K562 (cell line): ENCODE measurements around the gene POFUT2. TPM values are rescaled to one million over a fixed set of nuclear protein-coding genes. Genes with fewer than 3 reads are reported as not detected.

ENCODE experiments used
- ARID1B ChIP-seq: fragments of 450-650 bp; IDR thresholded peaks from 2 replicates; pipeline ENCODE4 v1.6.1; 2016; ENCODE audit warnings: antibody characterized with exemption, mild to moderate bottlenecking, inconsistent platforms
- CBX3 ChIP-seq, 2 experiments: IDR thresholded peaks; 1 replicate in 1 of 2; 2 replicates in 1 of 2; pipeline ENCODE4 v1.6.1; 2012; ENCODE audit warnings: inconsistent platforms in 2 of 2, low read length in 2 of 2, borderline replicate concordance in 1 of 2, control low read depth in 1 of 2
- CCNT2 ChIP-seq: IDR thresholded peaks from 2 replicates; pipeline ENCODE4 v1.6.1; 2011; ENCODE audit warnings: borderline replicate concordance, low read depth, mild to moderate bottlenecking, moderate library complexity, mixed read lengths, low read length; ENCODE audit not compliant: insufficient read length; ENCODE audit errors: extremely low read depth
- CREM ChIP-seq: IDR thresholded peaks from 2 replicates; pipeline ENCODE4 v1.6.1; 2014; ENCODE audit warnings: antibody characterized with exemption, low read depth
- ERF ChIP-seq: fragments of 450-650 bp; formaldehyde crosslinking; IDR thresholded peaks from 2 replicates; pipeline ENCODE4 v1.4.0; 2020; ENCODE audit warnings: mild to moderate bottlenecking, mixed read lengths
- ETV5 ChIP-seq: sonication (generic); formaldehyde crosslinking; IDR thresholded peaks from 2 replicates; pipeline ENCODE4 v1.4.0; 2020; ENCODE audit warnings: low read depth, mild to moderate bottlenecking, missing genetic modification reagents
- MTA2 ChIP-seq: fragments of 450-650 bp; IDR thresholded peaks from 2 replicates; pipeline ENCODE4 v1.6.1; 2016; ENCODE audit warnings: low read depth
- POLR2B ChIP-seq: fragments of 450-650 bp; IDR thresholded peaks from 2 replicates; pipeline ENCODE4 v1.6.1; 2018; ENCODE audit warnings: low read depth; ENCODE audit not compliant: partially characterized antibody
- RBM34 ChIP-seq: fragments of 200-400 bp; formaldehyde crosslinking; IDR thresholded peaks from 2 replicates; pipeline ENCODE4 v1.6.1; 2018; ENCODE audit warnings: low read length, borderline replicate concordance; ENCODE audit not compliant: insufficient read depth
- RERE ChIP-seq: sonication (generic); formaldehyde crosslinking; IDR thresholded peaks from 2 replicates; pipeline ENCODE4 v1.8.0; 2023; ENCODE audit warnings: missing genetic modification reagents, mild to moderate bottlenecking, borderline replicate concordance
- SMARCA4 ChIP-seq: fragments of 450-650 bp; IDR thresholded peaks from 2 replicates; pipeline ENCODE4 v1.6.1; 2016
- SMARCB1 ChIP-seq: IDR thresholded peaks from 2 replicates; pipeline ENCODE4 v1.6.1; 2011; ENCODE audit warnings: improper control_type of control experiment, low read depth; ENCODE audit not compliant: insufficient read length
- SREBF2 ChIP-seq: sonication (generic); formaldehyde crosslinking; IDR thresholded peaks from 2 replicates; pipeline ENCODE4 v1.4.0; 2020; ENCODE audit warnings: mild to moderate bottlenecking, missing genetic modification reagents
- TCF7 ChIP-seq: sonication (generic); IDR thresholded peaks from 2 replicates; pipeline ENCODE4 v1.6.1; 2016; ENCODE audit warnings: antibody characterized with exemption, borderline replicate concordance
- WHSC1 ChIP-seq: IDR thresholded peaks from one replicate; pipeline ENCODE4 v1.6.1; 2012; ENCODE audit warnings: low read length, control low read depth, inconsistent platforms
- ZKSCAN8 ChIP-seq: fragments of 200-800 bp; sonication (Bioruptor generic); IDR thresholded peaks from 2 replicates; pipeline ENCODE4 v1.6.1; 2016; ENCODE audit warnings: missing genetic modification characterization, missing compliant biosample characterization
- ZNF282 ChIP-seq: sonication (generic); formaldehyde crosslinking; IDR thresholded peaks from 2 replicates; pipeline ENCODE4 v1.8.1; 2023; ENCODE audit warnings: missing genetic modification reagents
- ZNF707 ChIP-seq: fragments of 250-450 bp; sonication (Bioruptor Pico); conservative IDR thresholded peaks from 2 replicates; pipeline ENCODE4 v1.8.0; 2022; ENCODE audit warnings: inconsistent platforms, mild to moderate bottlenecking, moderate library complexity
- ZNF76 ChIP-seq: fragments of 250-450 bp; sonication (Bioruptor Pico); IDR thresholded peaks from 2 replicates; pipeline ENCODE4 v1.4.0; 2020; ENCODE audit warnings: mild to moderate bottlenecking, moderate library complexity, borderline replicate concordance
- polyA plus RNA-seq, 8 experiments: library from polyadenylated mRNA; depleted of rRNA in 4 of 8; stranded (reverse) in 5 of 8; unstranded in 3 of 8; fragments of >200 nt; fragmentation: Nextera tagmentation in 2 of 8; fragmentation: Illumina TruSeq in 1 of 8; extraction: Ambion mirVana in 2 of 8; extraction: Trizol in 1 of 8; gene quantifications; 2 replicates each; pipeline versions ENCODE4 v1.2.1 to v1.2.3, GENCODE V29; 2011 to 2014; ENCODE audit warnings: inconsistent platforms in 1 of 8, missing spikeins in 1 of 8
- total RNA-seq, 7 experiments: library from RNA; depleted of rRNA in 6 of 7; stranded (reverse); fragments of >200 nt in 6 of 7; fragmentation: Illumina TruSeq in 2 of 7; extraction: Trizol in 2 of 7; gene quantifications; 2 replicates each; pipeline versions ENCODE4 v1.2.1 to v1.2.3, GENCODE V29; 2011 to 2021; ENCODE audit warnings: low replicate concordance in 1 of 7
- TF ChIP-seq, protein P1 (sequence below): fragments of 450-650 bp; formaldehyde crosslinking; IDR thresholded peaks from 2 replicates; pipeline ENCODE4 v1.4.0; 2022; ENCODE audit warnings: mild to moderate bottlenecking, moderate library complexity
- TF ChIP-seq, protein P2 (sequence below): fragments of 200-800 bp; sonication (Bioruptor generic); IDR thresholded peaks from 2 replicates; pipeline ENCODE4 v1.6.1; 2017; ENCODE audit warnings: missing genetic modification characterization, missing compliant biosample characterization

The POFUT2 gene
- total and polyA plus RNA-seq, 9 of the 15 experiments (the other 6 are each of a cell fraction or from before 2014, with no cell fraction given) = 1.1 to 24.2 (median 11.0) TPM

DNA sequence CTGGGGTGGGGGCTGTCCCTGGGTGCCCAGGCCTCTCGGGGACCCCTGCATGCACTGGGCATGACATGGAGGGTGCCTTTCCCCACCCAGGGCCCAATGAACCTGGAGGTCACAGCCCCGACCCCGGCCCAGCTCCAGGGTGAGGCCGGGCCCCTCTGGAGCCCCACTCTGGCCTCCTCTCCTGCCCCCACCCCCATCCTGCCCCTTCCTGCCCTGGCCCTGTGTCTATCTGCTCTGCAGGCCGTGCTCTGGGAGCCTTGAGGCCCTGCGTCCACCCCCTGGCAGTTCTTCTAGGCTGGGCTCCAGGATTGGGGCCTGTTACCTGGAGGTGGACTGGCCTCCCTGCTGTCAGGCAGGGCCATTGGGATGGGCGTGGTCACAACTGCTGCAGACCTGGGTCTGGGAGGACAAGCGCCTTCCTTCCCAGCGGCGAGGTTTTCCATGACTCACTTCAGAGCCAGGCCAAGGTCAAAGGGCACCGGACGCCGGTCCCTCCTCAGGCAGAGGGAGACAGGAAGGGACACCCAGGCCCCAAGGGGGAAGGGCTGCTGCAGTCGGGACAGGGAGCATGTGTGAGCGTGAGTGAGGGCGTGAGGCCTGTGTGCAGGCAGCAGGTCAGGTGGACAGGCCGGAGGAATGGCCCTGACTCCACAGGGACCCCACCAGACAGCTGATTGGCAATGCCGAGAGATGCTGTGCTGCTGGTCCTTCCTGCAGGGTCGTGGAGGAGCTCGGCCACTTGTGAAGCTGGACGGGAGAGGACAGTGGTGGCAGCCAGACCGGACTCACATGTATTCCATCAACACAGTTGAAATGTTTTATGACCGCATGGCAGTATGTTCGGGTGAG is 31.1 kb upstream of the POFUT2 start (continued):
- TF ChIP-seq RERE (CRISPR knock-in tag) (no peak), CREM (peak; percentile 16; the same call in 1 of the 2 replicates), ZNF282 (CRISPR knock-in tag) (no peak), SMARCA4 (0 out of 2 replicates have a peak, but pooled peaks have one; percentile 24), CBX3 (IDR thresholded peaks at IDR 0.05; ENCODE audit: borderline replicate concordance in 1 of 2, low read length in 2 of 2) (no peak), TCF7 (no peak), ZNF76 (CRISPR knock-in tag) (no peak), SREBF2 (CRISPR knock-in tag) (no peak), ARID1B (peak; percentile 41), ETV5 (CRISPR knock-in tag) (0 out of 2 replicates have a peak, but pooled peaks have one; percentile 43), ZNF707 (no peak), POLR2B (no peak), SMARCB1 (no peak), ERF (CRISPR knock-in tag) (no peak), MTA2 (no peak), CCNT2 (no peak), ZKSCAN8 (no peak), WHSC1 (no peak), RBM34 (no peak)
- TF ChIP-seq, protein P1, sequence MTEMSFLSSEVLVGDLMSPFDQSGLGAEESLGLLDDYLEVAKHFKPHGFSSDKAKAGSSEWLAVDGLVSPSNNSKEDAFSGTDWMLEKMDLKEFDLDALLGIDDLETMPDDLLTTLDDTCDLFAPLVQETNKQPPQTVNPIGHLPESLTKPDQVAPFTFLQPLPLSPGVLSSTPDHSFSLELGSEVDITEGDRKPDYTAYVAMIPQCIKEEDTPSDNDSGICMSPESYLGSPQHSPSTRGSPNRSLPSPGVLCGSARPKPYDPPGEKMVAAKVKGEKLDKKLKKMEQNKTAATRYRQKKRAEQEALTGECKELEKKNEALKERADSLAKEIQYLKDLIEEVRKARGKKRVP = no peak
- TF ChIP-seq, protein P2, sequence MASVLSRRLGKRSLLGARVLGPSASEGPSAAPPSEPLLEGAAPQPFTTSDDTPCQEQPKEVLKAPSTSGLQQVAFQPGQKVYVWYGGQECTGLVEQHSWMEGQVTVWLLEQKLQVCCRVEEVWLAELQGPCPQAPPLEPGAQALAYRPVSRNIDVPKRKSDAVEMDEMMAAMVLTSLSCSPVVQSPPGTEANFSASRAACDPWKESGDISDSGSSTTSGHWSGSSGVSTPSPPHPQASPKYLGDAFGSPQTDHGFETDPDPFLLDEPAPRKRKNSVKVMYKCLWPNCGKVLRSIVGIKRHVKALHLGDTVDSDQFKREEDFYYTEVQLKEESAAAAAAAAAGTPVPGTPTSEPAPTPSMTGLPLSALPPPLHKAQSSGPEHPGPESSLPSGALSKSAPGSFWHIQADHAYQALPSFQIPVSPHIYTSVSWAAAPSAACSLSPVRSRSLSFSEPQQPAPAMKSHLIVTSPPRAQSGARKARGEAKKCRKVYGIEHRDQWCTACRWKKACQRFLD (CRISPR knock-in tag) = 0 out of 2 replicates have a peak, but pooled peaks have one; percentile 27
